ENCODE data around the gene THAP2.

Gene THAP2

GRCh38 chr12:71663561-71664410 is at the start of gene THAP2, which contains the start of gene ZFC3H1:
Gene THAP2, plus strand, starts transcription at chr12:71664301. Its CDS starts 209 bp downstream, at chr12:71664510.
Gene ZFC3H1, minus strand, starts transcription at chr12:71663848. Its CDS starts 238 bp downstream, at chr12:71663610.
- ChIA-PET CTCF (interaction anchor here (0.5 to 1.1 kb wide), 3 partner anchors 9 to 70 kb away, joined by 3 to 5 read pairs (median 4); no protein-coding TSS in a partner anchor), POLR2A (interaction anchor here (0.7 to 2.7 kb wide), 14 partner anchors 11 to 92 kb away, joined by 3 to 50 read pairs (median 3); partner anchors contain the start of genes RAB21 and TMEM19)
- TF ChIP-seq FOXA1 (IDR thresholded peaks at IDR 0.05) (no peak), TARDBP (IDR thresholded peaks at IDR 0.05) (no peak), FOXK2 (IDR thresholded peaks at IDR 0.05) (no peak), BHLHE40 (IDR thresholded peaks at IDR 0.05; ENCODE audit: borderline replicate concordance) (no peak), ELF4 (IDR thresholded peaks at IDR 0.05) (peak; percentile 80), ARNT (IDR thresholded peaks at IDR 0.05) (no peak), SUZ12 (IDR thresholded peaks at IDR 0.05) (no peak), ZNF384 (IDR thresholded peaks at IDR 0.05) (no peak), SP1 (IDR thresholded peaks at IDR 0.05) (peak; percentile 45; the same call in 1 of the 2 replicates), HDGF (IDR thresholded peaks at IDR 0.05; ENCODE audit: borderline replicate concordance) (no peak), LEF1 (IDR thresholded peaks at IDR 0.05; ENCODE audit: borderline replicate concordance) (no peak), PKNOX1 (IDR thresholded peaks at IDR 0.05) (0 out of 2 replicates have a peak, but pooled peaks have one; percentile 10)
- DNase-seq (ENCODE audit: extremely low spot score) = peak; percentile 92

GRCh38 chr12:71621938-71622337 is 42.2 kb upstream of the THAP2 start:
- POLR2A ChIA-PET = no interaction called here
- no peak for TF ChIP-seq CTBP1 (IDR thresholded peaks at IDR 0.05; ENCODE audit: borderline replicate concordance)
- no peak for TF ChIP-seq NFRKB (IDR thresholded peaks at IDR 0.05)
- no peak for TF ChIP-seq SP1 (IDR thresholded peaks at IDR 0.05)
- no peak for TF ChIP-seq L3MBTL2 (conservative IDR thresholded peaks at IDR 0.05)
- TF ChIP-seq PKNOX1 (IDR thresholded peaks at IDR 0.05) = no peak
- TF ChIP-seq FOXK2 (IDR thresholded peaks at IDR 0.05) = no peak
- no peak for TF ChIP-seq SUZ12 (IDR thresholded peaks at IDR 0.05)
- no peak for TF ChIP-seq LEF1 (IDR thresholded peaks at IDR 0.05; ENCODE audit: borderline replicate concordance)
- no peak for TF ChIP-seq ELF4 (IDR thresholded peaks at IDR 0.05)
- no peak for TF ChIP-seq ARNT (IDR thresholded peaks at IDR 0.05)
- TF ChIP-seq HDGF (IDR thresholded peaks at IDR 0.05; ENCODE audit: borderline replicate concordance) = no peak
- no peak for TF ChIP-seq BHLHE40 (IDR thresholded peaks at IDR 0.05; ENCODE audit: borderline replicate concordance)
- TF ChIP-seq ZNF384 (IDR thresholded peaks at IDR 0.05) = no peak
- no peak for TF ChIP-seq FOXA1 (IDR thresholded peaks at IDR 0.05)
- CTCF ChIA-PET = no interaction called here
- no peak for DNase-seq (ENCODE audit: extremely low spot score)

- ChIA-PET CTCF (no interaction called here), POLR2A (no interaction called here)
- no peak for DNase-seq (ENCODE audit: extremely low spot score)
- TF ChIP-seq L3MBTL2 (conservative IDR thresholded peaks at IDR 0.05) = no peak
- TF ChIP-seq SUZ12 (IDR thresholded peaks at IDR 0.05) = no peak
- TF ChIP-seq TARDBP (IDR thresholded peaks at IDR 0.05) = no peak
These were observed 38.6 kb upstream of the THAP2 start for GRCh38 chr12:71625476-71625875.

- TF ChIP-seq TARDBP (IDR thresholded peaks at IDR 0.05) (no peak), ZNF384 (IDR thresholded peaks at IDR 0.05) (no peak), L3MBTL2 (conservative IDR thresholded peaks at IDR 0.05) (no peak), SP1 (IDR thresholded peaks at IDR 0.05) (no peak), LEF1 (IDR thresholded peaks at IDR 0.05; ENCODE audit: borderline replicate concordance) (no peak), FOXA1 (IDR thresholded peaks at IDR 0.05) (no peak)
- ChIA-PET CTCF (no interaction called here), POLR2A (interaction anchor here (0.7 kb wide), 1 partner anchor 38 kb away, joined by 3 read pairs; the partner anchor contains the start of gene ZFC3H1)
- DNase-seq (ENCODE audit: extremely low spot score) = no peak
These were observed 38.0 kb upstream of the THAP2 start for GRCh38 chr12:71626098-71626497.

GRCh38 chr12:71626768-71627167 is 37.3 kb upstream of the THAP2 start:
- no peak for TF ChIP-seq L3MBTL2 (conservative IDR thresholded peaks at IDR 0.05)
- no peak for TF ChIP-seq PKNOX1 (IDR thresholded peaks at IDR 0.05)
- no peak for TF ChIP-seq ZNF384 (IDR thresholded peaks at IDR 0.05)
- no peak for TF ChIP-seq SUZ12 (IDR thresholded peaks at IDR 0.05)
- TF ChIP-seq HDGF (IDR thresholded peaks at IDR 0.05; ENCODE audit: borderline replicate concordance) = no peak
- TF ChIP-seq BHLHE40 (IDR thresholded peaks at IDR 0.05; ENCODE audit: borderline replicate concordance) = no peak
- TF ChIP-seq NFRKB (IDR thresholded peaks at IDR 0.05) = no peak
- no peak for TF ChIP-seq ELF4 (IDR thresholded peaks at IDR 0.05)
- TF ChIP-seq FOXA1 (IDR thresholded peaks at IDR 0.05) = no peak
- no peak for TF ChIP-seq FOXK2 (IDR thresholded peaks at IDR 0.05)
- TF ChIP-seq CTBP1 (IDR thresholded peaks at IDR 0.05; ENCODE audit: borderline replicate concordance) = no peak
- TF ChIP-seq FOXM1 (IDR thresholded peaks at IDR 0.05; ENCODE audit: borderline replicate concordance) = no peak
- TF ChIP-seq LEF1 (IDR thresholded peaks at IDR 0.05; ENCODE audit: borderline replicate concordance) = no peak
- TF ChIP-seq SP1 (IDR thresholded peaks at IDR 0.05) = no peak
- no peak for TF ChIP-seq ARNT (IDR thresholded peaks at IDR 0.05)
- TF ChIP-seq TARDBP (IDR thresholded peaks at IDR 0.05) = no peak
- DNase-seq (ENCODE audit: extremely low spot score) = no peak
- ChIA-PET CTCF (interaction anchor here (0.6 to 1.8 kb wide), 2 partner anchors 10 to 11 kb away, joined by 3 to 10 read pairs; no protein-coding TSS in a partner anchor), POLR2A (interaction anchor here (0.7 kb wide), 1 partner anchor 37 kb away, joined by 3 read pairs; the partner anchor contains the start of gene ZFC3H1)
